OCI-LY1 (cell line): ENCODE results near the gene DCAF5.

ENCODE experiments used
- CTCF ChIP-seq: fragments of 200-600 bp; sonication (generic), shearing (Covaris generic); IDR thresholded peaks from 2 replicates; pipeline ENCODE4 v1.5.1; 2017; ENCODE audit warnings: mild to moderate bottlenecking, antibody characterized with exemption, low read length, moderate library complexity, mixed read lengths
- EZH2 ChIP-seq: fragments of 200-600 bp; sonication (generic), shearing (Covaris generic); IDR thresholded peaks from 2 replicates; pipeline ENCODE4 v1.8.0; 2017; ENCODE audit warnings: borderline replicate concordance, mixed run types, mild to moderate bottlenecking, antibody characterized with exemption, low read length, moderate library complexity, mixed read lengths

- no peak for TF ChIP-seq CTCF
- TF ChIP-seq EZH2: no peak
These were observed 10.8 kb downstream of the DCAF5 start for GRCh38 chr14:69142101-69142500.
